Measurements from ENCODE around the gene AGTR1.
A peak's percentile ranks its signal among the peaks of the same experiment; 100 is the strongest.

AGTR1 gene

GRCh38 chr3:148756311-148756710, 58.6 kb downstream of the AGTR1 start:
- no peak overlapping the region for H3K4me3 ChIP-seq (ENCODE audit: low read length)
- no peak for TF ChIP-seq CTCF (conservative IDR thresholded peaks at IDR 0.05; ENCODE audit: low read depth, low read length)
- DNase-seq (ENCODE audit: low read depth): no peak

GRCh38 chr3:148757238-148758215, 59.8 kb downstream of the AGTR1 start:
- DNase-seq (ENCODE audit: low read depth): no peak
- no peak overlapping the region for H3K4me3 ChIP-seq (ENCODE audit: low read length)
- TF ChIP-seq CTCF (conservative IDR thresholded peaks at IDR 0.05; ENCODE audit: low read depth, low read length): no peak

- TF ChIP-seq CTCF (conservative IDR thresholded peaks at IDR 0.05; ENCODE audit: low read depth, low read length): no peak
- no peak overlapping the region for H3K4me3 ChIP-seq (ENCODE audit: low read length)
Measured at GRCh38 chr3:148758303-148758884, 60.7 kb downstream of the AGTR1 start.

GRCh38 chr3:148759430-148759829, 61.7 kb downstream of the AGTR1 start:
- no peak overlapping the region for H3K4me3 ChIP-seq (ENCODE audit: low read length)
- no peak for TF ChIP-seq CTCF (conservative IDR thresholded peaks at IDR 0.05; ENCODE audit: low read depth, low read length)
- DNase-seq (ENCODE audit: low read depth): no peak

More at GRCh38 chr3:148758303-148758884, 60.7 kb downstream of the AGTR1 start:
- DNase-seq (ENCODE audit: low read depth): peak; percentile 71

GRCh38 chr3:148763156-148763680, 65.5 kb downstream of the AGTR1 start:
- no peak for TF ChIP-seq CTCF (conservative IDR thresholded peaks at IDR 0.05; ENCODE audit: low read depth, low read length)
- DNase-seq (ENCODE audit: low read depth): no peak
- H3K4me3 ChIP-seq (ENCODE audit: low read length): no peak overlapping the region

- no peak for DNase-seq (ENCODE audit: low read depth)
- TF ChIP-seq CTCF (conservative IDR thresholded peaks at IDR 0.05; ENCODE audit: low read depth, low read length): peak; percentile 8
- no peak overlapping the region for H3K4me3 ChIP-seq (ENCODE audit: low read length)
Measured at GRCh38 chr3:148763986-148764935, 66.6 kb downstream of the AGTR1 start.

Measured in retinal pigment epithelial cell (primary cell).